C4-2B (cell line): ENCODE data around the gene GRIN3B.
A peak's percentile ranks its signal among the peaks of the same experiment; 100 is the strongest.

Source experiments
- H3K27ac ChIP-seq: fragments of 450-650 bp; 2 replicates; pipeline ENCODE4 v1.5.1; 2017
- CTCF ChIP-seq: fragments of 450-650 bp; conservative IDR thresholded peaks from 2 replicates; pipeline ENCODE4 v1.5.1; 2017; ENCODE audit warnings: mild to moderate bottlenecking
- ZFX ChIP-seq: fragments of 450-650 bp; IDR thresholded peaks from 2 replicates; pipeline ENCODE4 v1.6.1; 2017

Gene GRIN3B

GRCh38 chr19:980133-980998 lies 19.9 kb upstream of the GRIN3B start:
- H3K27ac ChIP-seq, result no peak overlapping the region

GRCh38 chr19:982567-983170 lies 17.6 kb upstream of the GRIN3B start:
- TF ChIP-seq ZFX (no peak), CTCF (peak; percentile 99)
- peak overlapping the region; percentile 8; the same call in 1 of the 2 replicates for H3K27ac ChIP-seq

More at GRCh38 chr19:980133-980998, 19.9 kb upstream of the GRIN3B start:
- TF ChIP-seq ZFX (no peak), CTCF (no peak)

GRCh38 chr19:984165-984967 lies 15.9 kb upstream of the GRIN3B start, which contains the start of gene WDR18:
Gene WDR18 (plus strand): TSS chr19:984345. CDS start chr19:984354, 9 bp downstream.
- TF ChIP-seq CTCF (no peak; the same call in 1 of the 2 replicates), ZFX (peak; percentile 43; the same call in 1 of the 2 replicates)
- H3K27ac ChIP-seq, result peak within 1 kb of the TSS; percentile 92

- TF ChIP-seq CTCF (no peak), ZFX (no peak)
- H3K27ac ChIP-seq, result no peak overlapping the region
These were observed 14.1 kb upstream of the GRIN3B start for GRCh38 chr19:986083-986482.

- no peak overlapping the region for H3K27ac ChIP-seq
- no peak for TF ChIP-seq CTCF
- no peak for TF ChIP-seq ZFX
These were observed 12.1 kb upstream of the GRIN3B start for GRCh38 chr19:988081-988480.

GRCh38 chr19:988510-988909 lies 11.7 kb upstream of the GRIN3B start:
- H3K27ac ChIP-seq, result no peak overlapping the region
- no peak for TF ChIP-seq ZFX
- no peak for TF ChIP-seq CTCF
